ENCODE data around the gene NPHS1.
"Not testable (repeated sequence)": the region's sequence is repeated elsewhere in the genome, so short reads cannot be mapped to it uniquely, and the experiment has no call there.

The NPHS1 gene, protein sequence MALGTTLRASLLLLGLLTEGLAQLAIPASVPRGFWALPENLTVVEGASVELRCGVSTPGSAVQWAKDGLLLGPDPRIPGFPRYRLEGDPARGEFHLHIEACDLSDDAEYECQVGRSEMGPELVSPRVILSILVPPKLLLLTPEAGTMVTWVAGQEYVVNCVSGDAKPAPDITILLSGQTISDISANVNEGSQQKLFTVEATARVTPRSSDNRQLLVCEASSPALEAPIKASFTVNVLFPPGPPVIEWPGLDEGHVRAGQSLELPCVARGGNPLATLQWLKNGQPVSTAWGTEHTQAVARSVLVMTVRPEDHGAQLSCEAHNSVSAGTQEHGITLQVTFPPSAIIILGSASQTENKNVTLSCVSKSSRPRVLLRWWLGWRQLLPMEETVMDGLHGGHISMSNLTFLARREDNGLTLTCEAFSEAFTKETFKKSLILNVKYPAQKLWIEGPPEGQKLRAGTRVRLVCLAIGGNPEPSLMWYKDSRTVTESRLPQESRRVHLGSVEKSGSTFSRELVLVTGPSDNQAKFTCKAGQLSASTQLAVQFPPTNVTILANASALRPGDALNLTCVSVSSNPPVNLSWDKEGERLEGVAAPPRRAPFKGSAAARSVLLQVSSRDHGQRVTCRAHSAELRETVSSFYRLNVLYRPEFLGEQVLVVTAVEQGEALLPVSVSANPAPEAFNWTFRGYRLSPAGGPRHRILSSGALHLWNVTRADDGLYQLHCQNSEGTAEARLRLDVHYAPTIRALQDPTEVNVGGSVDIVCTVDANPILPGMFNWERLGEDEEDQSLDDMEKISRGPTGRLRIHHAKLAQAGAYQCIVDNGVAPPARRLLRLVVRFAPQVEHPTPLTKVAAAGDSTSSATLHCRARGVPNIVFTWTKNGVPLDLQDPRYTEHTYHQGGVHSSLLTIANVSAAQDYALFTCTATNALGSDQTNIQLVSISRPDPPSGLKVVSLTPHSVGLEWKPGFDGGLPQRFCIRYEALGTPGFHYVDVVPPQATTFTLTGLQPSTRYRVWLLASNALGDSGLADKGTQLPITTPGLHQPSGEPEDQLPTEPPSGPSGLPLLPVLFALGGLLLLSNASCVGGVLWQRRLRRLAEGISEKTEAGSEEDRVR (N-terminal part only)

DNA sequence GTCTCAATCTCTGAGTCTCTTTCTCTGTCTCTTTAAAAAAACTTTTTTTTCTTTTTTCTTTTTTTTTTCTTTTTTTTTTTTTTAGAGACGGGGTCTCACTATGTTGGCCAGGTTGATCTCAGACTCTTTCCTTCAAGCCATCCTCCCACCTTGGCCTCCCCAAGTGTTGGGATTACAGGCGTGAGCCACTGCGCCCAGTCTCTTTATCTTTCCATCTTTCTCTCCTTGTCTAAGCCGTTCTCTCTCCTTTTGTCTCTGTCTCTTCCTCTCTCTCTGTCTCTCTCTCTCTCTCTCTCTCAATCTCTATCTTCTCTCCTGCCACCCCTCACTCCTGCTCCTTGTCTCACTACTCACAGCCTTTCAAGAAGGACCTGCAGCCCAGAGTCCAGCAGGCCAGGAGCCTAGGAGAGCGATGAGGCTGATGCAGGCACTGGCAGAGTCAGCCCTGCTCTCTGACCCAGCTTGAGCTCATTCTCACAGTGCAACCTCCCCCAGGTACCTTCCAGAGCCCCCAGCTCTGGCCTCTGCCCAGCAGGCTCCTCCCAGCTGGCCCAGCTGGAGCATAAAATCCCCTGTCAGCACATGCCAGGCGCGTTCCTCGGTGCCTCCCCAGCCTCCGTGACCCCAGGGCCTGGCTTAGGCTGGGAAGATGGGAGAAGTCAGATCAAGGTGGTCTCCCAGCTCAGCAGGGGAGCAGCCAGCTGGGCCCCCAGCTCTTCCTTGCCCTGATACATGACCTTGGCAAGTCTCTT is at the start of gene NPHS1:
Gene NPHS1 (minus strand): TSS at position 476 of the 752 bp plus-strand sequence. CDS start 667 bp downstream, outside the sequence.
- no peak for DNase-seq (ENCODE audit: low read depth in 3 of 3)

DNA sequence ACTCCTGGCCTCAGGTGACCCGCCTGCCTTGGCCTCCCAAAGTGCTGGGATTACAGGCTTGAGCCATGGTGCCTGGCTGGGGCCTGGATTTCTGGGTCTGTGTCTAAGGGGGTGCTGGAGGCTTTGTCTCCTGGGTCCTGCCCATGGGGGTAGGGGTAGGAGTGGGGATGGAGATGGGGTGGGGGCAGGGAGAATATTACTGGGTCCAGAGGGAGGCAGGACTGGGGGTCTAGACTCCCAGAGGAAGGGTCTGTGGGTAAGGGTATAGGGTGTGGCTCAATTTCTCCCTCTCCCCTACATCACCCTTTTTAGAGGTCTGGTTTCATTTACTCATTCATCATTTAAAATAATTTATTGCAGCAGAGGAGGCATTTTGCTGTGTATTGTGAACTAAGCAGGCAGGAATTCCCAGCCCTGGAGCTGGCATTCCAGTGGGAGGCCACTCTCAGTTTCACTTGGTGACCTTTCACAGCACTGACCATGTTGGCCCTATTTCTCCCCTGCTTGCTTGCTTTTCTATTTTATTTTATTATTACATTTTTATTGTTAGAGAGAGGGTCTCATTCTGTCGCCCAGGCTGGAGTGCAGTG is 48.8 kb upstream of the NPHS1 start:
- DNase-seq (ENCODE audit: low read depth in 3 of 3): no peak

DNA sequence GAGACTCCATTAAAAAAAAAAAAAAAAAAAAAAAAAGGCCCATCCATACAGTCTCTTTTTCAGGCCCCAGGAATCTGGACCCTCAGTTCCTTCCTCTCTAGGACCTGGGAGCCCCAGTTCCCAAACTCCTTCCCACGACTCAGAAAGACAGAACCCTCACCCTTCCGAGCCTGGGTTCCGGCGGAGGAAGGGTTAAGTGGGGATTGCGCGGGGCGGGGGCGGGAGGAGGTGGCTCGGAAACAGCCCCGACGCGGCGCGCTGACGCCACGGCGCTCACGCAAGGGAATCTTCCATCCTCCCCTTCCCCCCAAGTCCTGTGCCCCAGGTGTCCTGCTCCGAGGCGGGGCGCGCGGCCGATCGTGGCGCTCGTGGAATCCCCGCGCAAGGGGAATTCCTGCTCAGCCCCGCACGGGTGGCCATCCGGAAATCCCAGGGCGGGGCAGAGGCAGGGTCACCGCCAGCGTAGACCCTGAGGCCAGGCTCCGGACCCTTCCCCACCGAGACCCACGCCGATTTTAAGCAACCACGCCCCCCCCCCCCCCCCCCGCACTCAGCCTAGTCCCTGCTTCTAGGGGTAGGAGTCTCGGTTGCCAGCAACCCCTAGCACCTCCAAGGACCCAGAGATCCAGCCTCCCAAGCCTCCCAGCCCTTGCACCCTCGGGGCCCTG is 47.4 kb upstream of the NPHS1 start:
- DNase-seq (ENCODE audit: low read depth in 3 of 3): peak; percentile 68 to 81 (median 79)

DNA sequence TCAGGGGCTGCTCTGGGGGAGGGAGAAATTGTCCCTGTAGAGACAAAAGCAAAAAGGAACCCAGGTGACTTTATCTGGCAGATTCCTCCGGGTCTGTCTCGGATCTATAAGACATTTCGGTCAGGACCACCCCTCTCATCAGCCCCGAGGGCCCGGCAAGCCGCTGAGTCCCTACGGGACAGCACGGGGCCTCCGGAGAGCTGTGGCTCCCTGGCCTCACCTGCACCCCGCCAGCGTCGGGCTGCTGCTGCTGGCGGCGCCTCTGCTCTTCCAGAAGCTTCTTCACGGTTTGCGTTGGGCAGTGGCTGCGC is 46.1 kb upstream of the NPHS1 start:
- DNase-seq (ENCODE audit: low read depth in 3 of 3): no peak

DNA sequence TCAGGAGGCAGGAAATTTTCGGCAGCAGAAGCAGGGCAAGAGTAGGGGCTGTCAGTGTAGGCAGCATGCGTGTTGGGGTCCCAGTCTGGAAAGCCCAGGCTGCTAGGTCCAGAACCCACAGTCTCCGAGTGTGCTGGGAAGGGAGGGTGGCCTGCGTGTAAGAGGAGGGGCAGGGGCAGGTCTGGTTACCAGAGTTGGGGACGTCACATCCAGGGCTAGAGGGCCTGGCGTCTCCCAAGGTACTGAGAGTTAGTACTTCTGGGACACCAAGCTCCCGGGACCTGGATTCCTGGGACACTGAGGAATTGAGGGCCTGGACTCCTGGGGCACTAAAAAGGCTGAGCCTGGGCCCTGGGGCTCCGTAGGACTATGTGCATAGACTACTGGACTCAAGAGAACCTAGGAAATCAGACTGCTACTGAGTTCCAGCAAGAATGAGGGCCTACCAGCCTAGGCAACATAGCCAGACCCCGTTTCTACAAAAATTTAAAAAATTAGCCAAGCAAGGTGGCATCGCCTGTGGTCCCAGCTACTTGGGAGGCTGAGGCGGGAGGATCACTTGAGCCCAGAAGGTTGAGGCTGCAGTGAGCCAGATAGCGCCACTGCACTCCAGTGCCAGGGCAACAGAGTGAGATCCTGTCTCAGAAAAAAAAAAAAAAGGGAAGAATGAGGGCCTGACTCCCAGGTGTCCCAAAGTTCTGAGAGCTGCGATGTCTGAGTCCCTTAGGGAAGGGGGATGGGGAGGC is 45.6 kb upstream of the NPHS1 start:
- no peak for DNase-seq (ENCODE audit: low read depth in 3 of 3)

DNA sequence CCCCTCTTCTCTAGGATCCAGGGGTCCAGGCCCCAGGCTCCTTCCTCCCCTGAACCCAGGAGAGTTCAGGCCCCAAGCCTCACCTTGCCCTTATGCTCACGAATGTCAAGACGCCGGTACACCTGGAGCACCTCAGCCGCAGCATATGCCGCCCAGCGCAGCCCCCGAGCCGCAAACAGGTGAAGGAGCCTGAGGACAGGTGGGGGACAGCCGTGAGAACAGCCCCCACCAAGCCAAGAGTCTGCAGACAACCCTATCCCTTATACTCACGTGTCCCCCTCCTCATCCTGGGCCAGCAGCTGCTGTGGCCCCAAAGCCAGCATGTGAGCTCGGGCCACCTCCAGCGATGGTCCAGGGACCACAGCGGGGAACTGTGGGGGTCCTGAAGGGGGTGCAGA is 44.3 kb upstream of the NPHS1 start:
- no peak for DNase-seq (ENCODE audit: low read depth in 3 of 3)

DNA sequence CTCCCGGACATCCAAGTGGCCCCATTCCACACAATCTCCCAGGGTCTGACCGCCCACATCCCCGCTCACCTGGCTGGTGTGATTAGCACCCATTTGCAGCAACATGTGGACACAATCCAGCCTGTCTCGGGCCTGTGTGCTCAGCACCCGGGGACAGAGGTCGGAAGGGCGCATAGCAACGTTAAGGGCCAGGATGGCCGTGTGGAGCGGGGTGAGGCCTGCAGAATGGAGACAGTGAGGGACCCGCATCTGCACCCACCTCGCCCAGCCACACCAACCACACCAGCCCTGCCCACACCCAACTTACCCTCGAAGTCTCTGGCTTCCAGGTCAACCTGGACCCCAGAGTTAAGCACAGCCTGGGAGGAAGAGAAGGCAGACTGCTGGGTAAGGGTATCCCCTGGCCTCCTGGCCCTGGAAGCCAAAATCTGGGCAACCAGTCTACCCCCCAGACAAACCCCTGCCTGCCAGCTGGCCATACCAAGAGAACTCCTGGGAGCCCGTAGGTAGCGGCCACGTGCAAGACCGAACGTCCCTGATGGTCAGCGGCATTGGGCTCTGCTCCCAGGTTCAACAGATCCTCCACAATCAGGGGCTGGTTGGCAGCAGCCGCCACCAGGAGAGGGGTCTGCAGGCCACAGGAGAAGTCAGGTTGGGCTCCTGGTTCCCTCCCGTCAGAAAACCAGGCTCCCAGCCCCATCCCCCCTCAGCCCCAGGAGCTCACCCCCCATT is 43.8 kb upstream of the NPHS1 start:
- DNase-seq (ENCODE audit: low read depth in 3 of 3): no peak

DNA sequence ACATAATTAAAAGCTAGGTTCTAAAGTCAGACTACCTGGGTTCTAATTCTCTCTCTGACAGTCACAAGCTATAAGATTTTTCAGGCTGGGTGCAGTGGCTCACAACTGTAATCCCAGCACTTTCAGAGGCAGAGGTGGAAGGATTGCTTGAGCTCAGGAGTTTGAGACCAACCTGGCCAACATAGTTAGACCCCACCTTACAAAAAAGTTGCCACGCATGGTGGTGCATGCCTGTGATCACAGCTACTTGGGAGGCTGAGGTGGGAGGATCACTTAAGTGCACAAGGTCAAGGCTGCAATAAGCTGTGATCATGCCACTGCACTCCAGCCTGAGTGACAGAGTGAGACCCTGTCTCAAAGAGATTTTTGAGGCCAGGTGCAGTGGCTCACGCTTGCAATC is 42.0 kb upstream of the NPHS1 start:
- no peak for DNase-seq (ENCODE audit: low read depth in 3 of 3)

DNA sequence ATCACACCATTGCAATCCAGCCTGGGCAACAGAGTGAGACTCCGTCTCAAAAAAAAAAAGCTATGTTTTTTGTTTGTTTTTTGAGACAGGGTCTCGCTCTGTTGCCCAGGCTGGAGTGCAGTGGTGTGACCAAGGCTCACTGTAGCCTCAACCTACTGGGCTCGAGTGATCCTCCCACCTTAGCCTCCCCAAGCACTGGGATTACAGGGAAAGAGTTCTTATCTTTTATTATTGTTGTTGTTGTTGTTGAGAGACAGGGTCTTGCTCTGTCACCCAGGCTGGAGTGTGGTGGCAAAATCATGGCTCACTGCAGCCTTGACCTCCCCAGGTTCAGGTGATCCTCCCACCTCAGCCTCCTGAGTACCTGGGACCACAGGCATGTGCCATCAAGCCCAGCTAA is 39.5 kb upstream of the NPHS1 start:
- not testable (repeated sequence) for DNase-seq (ENCODE audit: low read depth in 3 of 3)

DNA sequence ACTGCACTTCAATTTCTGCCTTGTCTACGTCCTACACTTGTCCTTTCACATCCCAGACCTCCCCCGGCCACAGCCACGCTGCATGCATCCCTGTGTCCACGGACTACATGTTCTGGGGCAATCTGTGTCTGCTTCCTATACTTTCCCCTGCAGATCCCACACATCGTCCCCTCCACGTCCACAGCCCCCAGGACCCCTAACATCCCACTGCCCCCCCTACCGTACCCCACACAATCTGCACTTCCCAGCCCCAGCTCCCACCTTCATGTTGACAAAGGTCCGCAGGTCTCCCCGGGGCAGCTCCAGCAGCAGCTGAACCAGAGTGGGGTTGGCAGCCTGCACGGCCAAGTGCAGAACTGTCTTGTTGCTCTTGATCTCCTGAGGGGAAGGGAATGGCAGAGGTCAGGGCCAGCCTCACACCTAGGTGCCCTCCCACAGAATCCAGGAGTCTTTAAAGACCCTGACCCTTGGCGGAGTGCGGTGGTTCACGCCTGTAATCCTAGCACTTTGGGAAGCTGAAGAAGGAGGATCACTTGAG is 37.9 kb upstream of the NPHS1 start:
- no peak for DNase-seq (ENCODE audit: low read depth in 3 of 3)

DNA sequence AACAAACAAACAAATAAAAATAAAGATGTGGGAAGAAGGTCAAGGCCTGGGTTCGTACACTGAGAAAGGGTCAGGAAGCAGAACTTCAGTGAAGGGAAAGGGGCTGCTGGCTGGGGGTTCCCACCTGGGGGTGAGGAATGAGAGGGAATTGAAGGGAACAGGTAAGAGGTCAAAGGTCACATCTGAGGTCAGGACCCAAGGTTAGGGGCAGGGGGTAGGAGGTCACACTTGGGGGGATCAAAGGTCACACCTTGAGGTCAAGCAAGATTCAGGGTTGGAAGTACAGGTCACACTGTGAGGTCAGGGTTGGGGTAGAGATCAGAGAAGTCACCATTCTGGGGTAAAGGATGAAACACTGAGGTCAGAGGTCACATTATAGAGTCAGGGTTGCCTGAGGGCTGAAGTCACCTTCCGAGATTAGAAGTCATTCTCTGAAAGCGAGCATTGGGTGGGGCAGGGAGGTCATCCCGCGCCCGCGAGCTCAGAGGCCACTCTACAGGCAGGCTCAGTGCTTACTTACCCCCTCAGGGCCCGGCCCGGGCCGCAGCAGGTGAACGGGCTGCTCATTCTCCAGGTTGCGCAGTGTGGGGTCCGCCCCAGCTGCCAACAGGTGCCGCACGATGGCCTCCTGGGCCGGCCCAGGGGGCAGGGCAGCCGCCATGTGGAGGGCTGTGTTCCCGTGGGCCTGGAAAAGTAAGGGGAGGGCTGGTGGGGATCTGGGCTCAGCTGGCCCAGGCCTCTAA is 37.2 kb upstream of the NPHS1 start:
- no peak for DNase-seq (ENCODE audit: low read depth in 3 of 3)

DNA sequence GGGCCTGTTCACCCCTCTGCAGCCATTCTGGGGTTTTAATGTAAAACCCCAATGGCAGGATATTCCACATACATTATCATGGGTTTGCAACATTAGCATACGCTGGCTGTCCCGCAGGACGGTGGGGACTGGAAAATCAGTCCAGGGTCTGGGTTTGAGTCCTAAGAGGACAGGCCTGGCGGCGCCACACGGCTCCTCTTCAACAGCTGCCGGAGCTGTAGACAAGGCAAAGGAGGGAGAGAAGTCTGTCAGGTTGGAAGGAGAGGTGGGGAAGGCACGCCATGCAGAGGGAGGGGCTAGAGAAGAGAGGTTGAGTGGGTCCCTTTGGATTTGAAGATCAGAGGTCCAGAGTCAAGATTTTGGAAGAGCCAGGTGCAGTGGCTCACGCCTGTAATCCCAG is 36.1 kb upstream of the NPHS1 start:
- no peak for DNase-seq (ENCODE audit: low read depth in 3 of 3)

DNA sequence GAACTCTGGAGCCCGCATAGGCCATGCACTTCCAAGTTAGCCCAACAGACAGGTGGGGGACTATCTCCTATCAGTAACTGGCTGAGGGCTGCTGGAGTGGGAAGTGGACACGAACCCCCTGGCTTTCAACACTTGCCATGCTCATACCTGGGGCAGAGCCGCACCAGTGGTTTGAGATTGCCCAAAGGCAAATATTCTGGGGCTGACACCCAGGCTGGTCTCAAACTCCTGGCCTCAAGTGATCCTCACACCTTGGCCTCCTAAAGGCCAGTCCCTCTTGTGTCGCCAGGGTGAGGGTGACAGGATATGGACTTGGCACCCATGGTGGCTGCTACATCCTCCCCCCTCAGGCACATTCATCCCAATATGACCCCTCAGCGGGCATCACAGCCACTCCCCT is 34.9 kb upstream of the NPHS1 start:
- DNase-seq (ENCODE audit: low read depth in 3 of 3): no peak

DNA sequence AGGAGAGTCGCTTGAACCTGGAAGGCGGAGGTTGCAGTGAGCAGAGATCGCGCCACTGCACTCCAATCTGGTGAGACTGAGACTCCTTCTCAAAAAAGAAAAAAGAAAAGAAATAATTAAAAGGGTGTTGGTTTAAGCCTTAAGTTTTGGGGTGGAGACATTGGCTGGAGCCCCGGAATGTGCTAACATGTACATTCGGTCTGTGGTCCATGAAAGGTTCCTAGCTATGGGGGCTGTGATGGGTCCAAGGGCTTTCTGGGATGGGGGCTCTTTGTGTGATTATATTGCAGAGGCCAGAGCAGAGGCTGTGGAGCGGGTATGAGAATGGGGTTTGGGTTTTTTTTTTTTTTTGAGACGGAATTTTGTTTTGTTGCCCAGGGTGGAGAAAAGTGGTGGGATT is 33.6 kb upstream of the NPHS1 start:
- no peak for DNase-seq (ENCODE audit: low read depth in 3 of 3)

DNA sequence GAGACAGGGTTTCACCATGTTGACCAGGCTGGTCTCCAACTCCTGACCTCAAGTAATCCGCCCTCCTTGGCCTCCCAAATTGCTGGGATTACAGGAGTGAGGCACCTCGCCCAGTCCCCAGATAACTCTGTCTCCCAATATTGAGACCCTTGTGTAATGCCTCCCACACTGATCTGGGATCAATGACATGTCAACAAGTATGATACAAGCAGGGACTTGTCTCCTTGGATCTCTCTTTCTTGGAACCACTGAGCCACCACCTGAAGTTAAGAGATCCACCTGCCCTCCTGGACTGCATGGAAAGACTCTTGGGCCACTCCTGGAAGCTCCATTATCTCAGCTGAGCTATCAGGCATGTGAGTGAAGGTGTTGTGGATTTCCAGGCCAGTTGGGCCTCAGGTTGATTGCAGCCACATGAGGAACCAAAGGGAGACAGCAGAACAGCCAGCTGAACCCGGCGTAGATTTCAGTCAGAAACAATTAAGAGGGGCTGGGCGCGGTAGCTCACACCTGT is 33.0 kb upstream of the NPHS1 start:
- DNase-seq (ENCODE audit: low read depth in 3 of 3): no peak

DNA sequence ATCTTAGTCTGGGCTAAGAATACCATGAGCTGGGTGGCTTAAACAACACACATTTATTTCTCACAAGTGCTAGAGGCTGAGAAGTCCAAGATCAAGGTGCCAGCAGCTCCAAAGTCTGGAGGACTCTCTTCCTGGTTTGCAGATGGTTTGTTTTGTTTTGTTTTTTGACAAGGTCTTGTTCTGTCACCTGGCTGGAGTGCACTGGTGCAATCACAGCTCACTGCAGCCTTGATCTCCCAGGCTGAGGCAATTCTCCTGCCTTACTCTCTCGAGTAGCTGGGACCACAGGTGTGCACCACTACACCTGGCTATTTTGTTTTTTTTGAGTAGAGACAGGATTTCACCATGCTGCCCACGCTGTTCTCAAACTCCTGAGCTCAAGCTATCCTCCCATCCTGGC is 31.6 kb upstream of the NPHS1 start:
- DNase-seq (ENCODE audit: low read depth in 3 of 3): no peak

DNA sequence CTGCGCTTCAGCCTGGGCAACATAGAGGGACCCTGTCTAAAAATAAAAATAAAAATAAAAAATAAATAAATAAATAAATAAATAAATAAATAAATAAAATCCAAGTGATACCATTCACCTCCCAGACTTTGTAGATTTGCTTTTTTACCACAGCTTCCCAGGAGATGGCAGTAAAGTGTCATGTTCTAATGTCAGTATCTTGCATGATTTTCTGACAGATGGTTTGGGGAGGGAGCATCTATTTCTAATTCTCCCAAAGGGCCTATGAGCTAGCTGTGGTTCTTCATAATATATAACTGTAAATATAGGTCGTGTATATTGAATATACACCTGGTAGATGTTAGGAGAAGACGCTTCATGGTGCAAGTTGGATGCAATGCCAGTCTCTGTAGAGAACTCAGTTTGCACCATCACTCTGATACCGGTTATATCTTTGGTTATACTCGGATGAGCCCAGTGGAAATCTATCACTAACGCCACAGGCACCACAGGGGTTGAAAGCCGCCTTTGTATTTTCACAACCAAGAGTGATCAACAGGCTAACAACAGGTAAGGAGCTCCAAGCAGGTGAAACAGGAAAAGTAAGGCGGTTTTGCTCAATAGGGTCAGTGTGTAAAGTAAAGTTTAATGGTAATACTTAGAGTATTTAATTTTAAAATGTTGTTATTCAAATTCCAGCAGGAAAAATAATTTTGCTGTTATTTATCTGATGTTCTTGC is 30.0 kb upstream of the NPHS1 start:
- DNase-seq (ENCODE audit: low read depth in 3 of 3): no peak
